ENCODE measurements around the gene USP17L18. TPM values are rescaled to one million over a fixed set of nuclear protein-coding genes. Genes with fewer than 3 reads are reported as not detected.
"Not testable (repeated sequence)": the region's sequence is repeated elsewhere in the genome, so short reads cannot be mapped to it uniquely, and the experiment has no call there.

USP17L18 gene, protein sequence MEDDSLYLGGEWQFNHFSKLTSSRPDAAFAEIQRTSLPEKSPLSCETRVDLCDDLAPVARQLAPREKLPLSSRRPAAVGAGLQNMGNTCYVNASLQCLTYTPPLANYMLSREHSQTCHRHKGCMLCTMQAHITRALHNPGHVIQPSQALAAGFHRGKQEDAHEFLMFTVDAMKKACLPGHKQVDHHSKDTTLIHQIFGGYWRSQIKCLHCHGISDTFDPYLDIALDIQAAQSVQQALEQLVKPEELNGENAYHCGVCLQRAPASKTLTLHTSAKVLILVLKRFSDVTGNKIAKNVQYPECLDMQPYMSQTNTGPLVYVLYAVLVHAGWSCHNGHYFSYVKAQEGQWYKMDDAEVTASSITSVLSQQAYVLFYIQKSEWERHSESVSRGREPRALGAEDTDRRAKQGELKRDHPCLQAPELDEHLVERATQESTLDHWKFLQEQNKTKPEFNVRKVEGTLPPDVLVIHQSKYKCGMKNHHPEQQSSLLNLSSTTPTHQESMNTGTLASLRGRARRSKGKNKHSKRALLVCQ
- total RNA-seq, result not detected
- long read RNA-seq, result 0 reads

DNA sequence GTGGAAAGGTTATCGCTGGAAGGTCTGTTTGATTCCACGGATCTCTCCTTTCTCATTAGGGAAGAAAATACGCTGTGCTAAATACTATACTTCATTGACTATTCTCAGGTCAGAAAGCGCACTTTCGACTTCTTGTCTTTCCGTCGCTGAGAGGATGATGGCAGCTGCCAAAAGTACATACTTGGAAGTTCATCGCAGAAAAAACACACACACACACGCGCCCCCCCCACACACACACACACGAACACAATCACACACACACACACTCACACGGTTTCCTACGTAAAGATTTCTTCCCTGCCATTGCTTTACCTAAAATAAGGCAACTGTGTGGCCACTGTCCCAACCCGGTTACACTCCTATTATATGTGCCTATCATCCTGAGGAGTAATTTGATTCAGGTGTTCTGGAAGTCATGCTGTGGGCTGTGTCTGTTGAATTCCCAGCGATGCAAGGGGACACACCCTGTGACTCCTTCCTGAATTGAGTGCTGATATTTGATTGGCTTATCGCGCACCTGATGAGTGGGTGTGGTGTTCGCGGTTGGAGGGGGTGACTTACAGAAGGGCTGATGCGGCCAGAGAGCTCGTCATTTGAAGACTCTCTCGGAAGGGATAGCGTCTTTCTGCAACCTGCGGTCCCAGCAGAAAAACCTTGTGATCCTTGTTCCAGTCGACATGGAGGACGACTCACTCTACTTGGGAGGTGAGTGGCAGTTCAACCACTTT is at the start of gene USP17L18:
Gene USP17L18, plus strand, starts transcription at position 678 of the 728 bp plus-strand sequence. Its CDS starts 0 bp downstream, at position 678.
- not testable (repeated sequence) for H3K27me3 ChIP-seq, H3K9me3 ChIP-seq
- WGBS (ENCODE audit: insufficient coverage, low coverage, low lambda C conversion rate, missing lambda C conversion rate), result 72% methylated on average over 13 of the region's 26 CpGs

DNA sequence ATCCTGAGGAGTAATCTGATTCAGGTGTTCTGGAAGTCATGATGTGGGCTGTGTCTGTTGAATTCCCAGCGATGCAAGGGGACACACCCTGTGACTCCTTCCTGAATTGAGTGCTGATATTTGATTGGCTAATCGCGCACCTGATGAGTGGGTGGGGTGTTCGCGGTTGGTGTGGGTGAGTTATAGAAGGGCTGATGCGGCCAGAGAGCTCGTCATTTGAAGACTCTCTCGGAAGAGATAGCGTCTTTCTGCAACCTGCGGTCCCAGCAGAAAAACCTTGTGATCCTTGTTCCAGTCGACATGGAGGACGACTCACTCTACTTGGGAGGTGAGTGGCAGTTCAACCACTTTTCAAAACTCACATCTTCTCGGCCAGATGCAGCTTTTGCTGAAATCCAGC is 38.1 kb upstream of the USP17L18 start, which contains the start of gene USP17L10:
Gene USP17L10, plus strand, starts transcription at position 301 of the 400 bp plus-strand sequence. Its CDS starts 0 bp downstream, at position 301.
- DNase-seq; H3K36me3 ChIP-seq; intact Hi-C loops (cut with DNase I); H3K4me3 ChIP-seq; H3K9me3 ChIP-seq; H3K4me1 ChIP-seq; H3K27ac ChIP-seq; H3K27me3 ChIP-seq; ATAC-seq: not testable (repeated sequence)
- WGBS (ENCODE audit: insufficient coverage, low coverage, low lambda C conversion rate, missing lambda C conversion rate), result no CpG with 5 or more reads among the region's 13 CpGs

More for the DNA sequence above, at the start of gene USP17L18:
- H3K4me3 ChIP-seq; ATAC-seq; intact Hi-C loops (cut with DNase I); H3K27ac ChIP-seq; H3K36me3 ChIP-seq; H3K4me1 ChIP-seq: not testable (repeated sequence)
- peak; percentile 21 to 52 (median 45) for DNase-seq

DNA sequence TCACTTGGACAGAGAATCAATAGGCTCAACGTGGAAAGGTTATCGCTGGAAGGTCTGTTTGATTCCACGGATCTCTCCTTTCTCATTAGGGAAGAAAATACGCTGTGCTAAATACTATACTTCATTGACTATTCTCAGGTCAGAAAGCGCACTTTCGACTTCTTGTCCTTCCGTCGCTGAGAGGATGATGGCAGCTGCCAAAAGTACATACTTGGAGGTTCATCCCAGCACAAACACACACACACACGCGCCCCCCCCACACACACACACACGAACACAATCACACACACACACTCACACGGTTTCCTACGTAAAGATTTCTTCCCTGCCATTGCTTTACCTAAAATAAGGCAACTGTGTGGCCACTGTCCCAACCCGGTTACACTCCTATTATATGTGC is 33.7 kb upstream of the USP17L18 start:
- H3K36me3 ChIP-seq; H3K4me3 ChIP-seq; H3K27ac ChIP-seq; ATAC-seq; intact Hi-C loops (cut with DNase I); H3K4me1 ChIP-seq; H3K27me3 ChIP-seq; H3K9me3 ChIP-seq: not testable (repeated sequence)
- DNase-seq, result peak in 2 of 3 donors; percentile 7 to 17
- WGBS (ENCODE audit: insufficient coverage, low coverage, low lambda C conversion rate, missing lambda C conversion rate), result 64% methylated on average over 13 of the region's 14 CpGs

DNA sequence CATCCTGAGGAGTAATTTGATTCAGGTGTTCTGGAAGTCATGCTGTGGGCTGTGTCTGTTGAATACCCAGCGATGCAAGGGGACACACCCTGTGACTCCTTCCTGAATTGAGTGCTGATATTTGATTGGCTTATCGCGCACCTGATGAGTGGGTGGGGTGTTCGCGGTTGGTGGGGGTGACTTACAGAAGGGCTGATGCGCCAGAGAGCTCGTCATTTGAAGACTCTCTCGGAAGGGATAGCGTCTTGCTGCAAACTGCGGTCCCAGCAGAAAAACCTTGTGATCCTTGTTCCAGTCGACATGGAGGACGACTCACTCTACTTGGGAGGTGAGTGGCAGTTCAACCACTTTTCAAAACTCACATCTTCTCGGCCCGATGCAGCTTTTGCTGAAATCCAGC is 33.3 kb upstream of the USP17L18 start, which contains the start of gene USP17L11:
Gene USP17L11, plus strand, starts transcription at position 301 of the 400 bp plus-strand sequence. Its CDS starts 0 bp downstream, at position 301.
- H3K4me1 ChIP-seq; H3K36me3 ChIP-seq; DNase-seq; H3K9me3 ChIP-seq; intact Hi-C loops (cut with DNase I); H3K27ac ChIP-seq; H3K27me3 ChIP-seq; H3K4me3 ChIP-seq; ATAC-seq: not testable (repeated sequence)
- no CpG with 5 or more reads among the region's 14 CpGs for WGBS (ENCODE audit: insufficient coverage, low coverage, low lambda C conversion rate, missing lambda C conversion rate)

DNA sequence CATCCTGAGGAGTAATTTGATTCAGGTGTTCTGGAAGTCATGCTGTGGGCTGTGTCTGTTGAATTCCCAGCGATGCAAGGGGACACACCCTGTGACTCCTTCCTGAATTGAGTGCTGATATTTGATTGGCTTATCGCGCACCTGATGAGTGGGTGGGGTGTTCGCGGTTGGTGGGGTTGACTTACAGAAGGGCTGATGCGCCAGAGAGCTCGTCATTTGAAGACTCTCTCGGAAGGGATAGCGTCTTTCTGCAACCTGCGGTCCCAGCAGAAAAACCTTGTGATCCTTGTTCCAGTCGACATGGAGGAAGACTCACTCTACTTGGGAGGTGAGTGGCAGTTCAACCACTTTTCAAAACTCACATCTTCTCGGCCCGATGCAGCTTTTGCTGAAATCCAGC is 28.6 kb upstream of the USP17L18 start, which contains the start of gene USP17L12:
Gene USP17L12, plus strand, starts transcription at position 301 of the 400 bp plus-strand sequence. Its CDS starts 0 bp downstream, at position 301.
- H3K27ac ChIP-seq; DNase-seq; H3K36me3 ChIP-seq; H3K9me3 ChIP-seq; intact Hi-C loops (cut with DNase I); H3K4me3 ChIP-seq; H3K4me1 ChIP-seq; H3K27me3 ChIP-seq; ATAC-seq: not testable (repeated sequence)
- no CpG with 5 or more reads among the region's 13 CpGs for WGBS (ENCODE audit: insufficient coverage, low coverage, low lambda C conversion rate, missing lambda C conversion rate)

DNA sequence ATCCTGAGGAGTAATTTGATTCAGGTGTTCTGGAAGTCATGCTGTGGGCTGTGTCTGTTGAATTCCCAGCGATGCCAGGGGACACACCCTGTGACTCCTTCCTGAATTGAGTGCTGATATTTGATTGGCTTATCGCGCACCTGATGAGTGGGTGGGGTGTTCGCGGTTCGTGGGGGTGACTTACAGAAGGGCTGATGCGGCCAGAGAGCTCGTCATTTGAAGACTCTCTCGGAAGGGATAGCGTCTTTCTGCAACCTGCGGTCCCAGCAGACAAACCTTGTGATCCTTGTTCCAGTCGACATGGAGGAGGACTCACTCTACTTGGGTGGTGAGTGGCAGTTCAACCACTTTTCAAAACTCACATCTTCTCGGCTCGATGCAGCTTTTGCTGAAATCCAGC is 23.8 kb upstream of the USP17L18 start, which contains the start of gene USP17L13:
Gene USP17L13, plus strand, starts transcription at position 301 of the 400 bp plus-strand sequence. Its CDS starts 0 bp downstream, at position 301.
- H3K27ac ChIP-seq; H3K27me3 ChIP-seq; H3K4me1 ChIP-seq; ATAC-seq; H3K36me3 ChIP-seq; intact Hi-C loops (cut with DNase I); DNase-seq; H3K9me3 ChIP-seq; H3K4me3 ChIP-seq: not testable (repeated sequence)
- WGBS (ENCODE audit: insufficient coverage, low coverage, low lambda C conversion rate, missing lambda C conversion rate), result no CpG with 5 or more reads among the region's 14 CpGs

DNA sequence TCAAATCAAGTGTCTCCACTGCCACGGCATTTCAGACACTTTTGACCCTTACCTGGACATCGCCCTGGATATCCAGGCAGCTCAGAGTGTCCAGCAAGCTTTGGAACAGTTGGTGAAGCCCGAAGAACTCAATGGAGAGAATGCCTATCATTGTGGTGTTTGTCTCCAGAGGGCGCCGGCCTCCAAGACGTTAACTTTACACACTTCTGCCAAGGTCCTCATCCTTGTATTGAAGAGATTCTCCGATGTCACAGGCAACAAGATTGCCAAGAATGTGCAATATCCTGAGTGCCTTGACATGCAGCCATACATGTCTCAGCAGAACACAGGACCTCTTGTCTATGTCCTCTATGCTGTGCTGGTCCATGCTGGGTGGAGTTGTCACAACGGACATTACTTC is 18.2 kb upstream of the USP17L18 start:
- H3K36me3 ChIP-seq; H3K4me1 ChIP-seq; H3K27me3 ChIP-seq; intact Hi-C loops (cut with DNase I); H3K9me3 ChIP-seq; H3K27ac ChIP-seq; ATAC-seq; H3K4me3 ChIP-seq: not testable (repeated sequence)
- 70% methylated on average over 5 of the region's 8 CpGs for WGBS (ENCODE audit: insufficient coverage, low coverage, low lambda C conversion rate, missing lambda C conversion rate)
- peak; percentile 7 to 16 (median 12) for DNase-seq

DNA sequence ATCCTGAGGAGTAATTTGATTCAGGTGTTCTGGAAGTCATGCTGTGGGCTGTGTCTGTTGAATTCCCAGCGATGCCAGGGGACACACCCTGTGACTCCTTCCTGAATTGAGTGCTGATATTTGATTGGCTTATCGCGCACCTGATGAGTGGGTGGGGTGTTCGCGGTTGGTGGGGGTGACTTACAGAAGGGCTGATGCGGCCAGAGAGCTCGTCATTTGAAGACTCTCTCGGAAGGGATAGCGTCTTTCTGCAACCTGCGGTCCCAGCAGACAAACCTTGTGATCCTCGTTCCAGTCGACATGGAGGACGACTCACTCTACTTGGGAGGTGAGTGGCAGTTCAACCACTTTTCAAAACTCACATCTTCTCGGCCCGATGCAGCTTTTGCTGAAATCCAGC is 14.3 kb upstream of the USP17L18 start, which contains the start of gene USP17L15:
Gene USP17L15, plus strand, starts transcription at position 301 of the 400 bp plus-strand sequence. Its CDS starts 0 bp downstream, at position 301.
- H3K4me1 ChIP-seq; H3K27me3 ChIP-seq; H3K36me3 ChIP-seq; H3K4me3 ChIP-seq; ATAC-seq; H3K9me3 ChIP-seq; H3K27ac ChIP-seq; intact Hi-C loops (cut with DNase I); DNase-seq: not testable (repeated sequence)
- no CpG with 5 or more reads among the region's 15 CpGs for whole genome bisulfite sequencing (ENCODE audit: insufficient coverage, low coverage, low lambda C conversion rate, missing lambda C conversion rate)

DNA sequence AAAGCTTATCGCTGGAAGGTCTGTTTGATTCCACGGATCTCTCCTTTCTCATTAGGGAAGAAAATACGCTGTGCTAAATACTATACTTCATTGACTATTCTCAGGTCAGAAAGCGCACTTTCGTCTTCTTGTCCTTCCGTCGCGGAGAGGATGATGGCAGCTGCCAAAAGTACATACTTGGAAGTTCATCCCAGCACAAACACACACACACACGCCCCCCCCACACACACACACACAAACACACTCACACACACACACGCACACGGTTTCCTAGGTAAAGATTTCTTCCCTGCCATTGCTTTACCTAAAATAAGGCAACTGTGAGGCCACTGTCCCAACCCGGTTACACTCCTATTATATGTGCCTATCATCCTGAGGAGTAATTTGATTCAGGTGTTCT is 10.0 kb upstream of the USP17L18 start:
- ATAC-seq; H3K4me1 ChIP-seq; H3K4me3 ChIP-seq; H3K27ac ChIP-seq; H3K9me3 ChIP-seq; H3K27me3 ChIP-seq; H3K36me3 ChIP-seq; intact Hi-C loops (cut with DNase I): not testable (repeated sequence)
- 60% methylated on average over 5 of the region's 12 CpGs for WGBS (ENCODE audit: insufficient coverage, low coverage, low lambda C conversion rate, missing lambda C conversion rate)
- DNase-seq, result peak in 2 of 3 donors; percentile 24 to 36

DNA sequence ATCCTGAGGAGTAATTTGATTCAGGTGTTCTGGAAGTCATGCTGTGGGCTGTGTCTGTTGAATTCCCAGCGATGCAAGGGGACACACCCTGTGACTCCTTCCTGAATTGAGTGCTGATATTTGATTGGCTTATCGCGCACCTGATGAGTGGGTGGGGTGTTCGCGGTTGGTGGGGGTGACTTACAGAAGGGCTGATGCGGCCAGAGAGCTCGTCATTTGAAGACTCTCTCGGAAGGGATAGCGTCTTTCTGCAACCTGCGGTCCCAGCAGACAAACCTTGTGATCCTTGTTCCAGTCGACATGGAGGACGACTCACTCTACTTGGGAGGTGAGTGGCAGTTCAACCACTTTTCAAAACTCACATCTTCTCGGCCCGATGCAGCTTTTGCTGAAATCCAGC is 4.9 kb upstream of the USP17L18 start, which contains the start of gene USP17L17:
Gene USP17L17, plus strand, starts transcription at position 301 of the 400 bp plus-strand sequence. Its CDS starts 0 bp downstream, at position 301.
- H3K36me3 ChIP-seq; H3K4me1 ChIP-seq; H3K4me3 ChIP-seq; H3K9me3 ChIP-seq; H3K27me3 ChIP-seq; ATAC-seq; DNase-seq; intact Hi-C loops (cut with DNase I); H3K27ac ChIP-seq: not testable (repeated sequence)
- 77% methylated on average over 13 of the region's 14 CpGs for WGBS (ENCODE audit: insufficient coverage, low coverage, low lambda C conversion rate, missing lambda C conversion rate)

All from right lobe of liver (tissue), 6 donors.